NCI-H1436 (cell line): ENCODE results near the gene PPM1J.
"Not testable (repeated sequence)": the region's sequence is repeated elsewhere in the genome, so short reads cannot be mapped to it uniquely, and the experiment has no call there.

Source experiments
- DNase-seq: peaks from one replicate; lab custom pipeline; 2025; lab: John Stamatoyannopoulos, UW

The PPM1J gene

DNA sequence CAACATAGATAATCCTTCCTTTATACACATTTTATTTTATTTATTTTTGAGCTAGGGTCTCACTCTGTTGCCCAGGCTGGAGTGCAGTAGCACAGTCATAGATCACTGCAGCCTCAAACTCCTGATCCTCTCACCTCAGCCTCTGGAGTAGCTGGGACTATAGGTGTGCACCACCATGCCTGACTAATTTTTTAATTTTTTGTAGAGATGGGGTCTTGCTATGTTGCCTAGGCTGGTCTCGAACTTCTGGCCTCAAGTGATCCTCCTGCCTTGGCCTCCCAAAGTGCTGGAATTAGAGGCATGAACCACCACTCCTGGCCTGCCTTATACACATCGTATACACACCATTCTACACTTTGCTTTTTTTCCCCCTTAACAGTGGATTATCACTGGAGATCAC, 6.2 kb upstream of the PPM1J start:
- DNase-seq, result not testable (repeated sequence)

DNA sequence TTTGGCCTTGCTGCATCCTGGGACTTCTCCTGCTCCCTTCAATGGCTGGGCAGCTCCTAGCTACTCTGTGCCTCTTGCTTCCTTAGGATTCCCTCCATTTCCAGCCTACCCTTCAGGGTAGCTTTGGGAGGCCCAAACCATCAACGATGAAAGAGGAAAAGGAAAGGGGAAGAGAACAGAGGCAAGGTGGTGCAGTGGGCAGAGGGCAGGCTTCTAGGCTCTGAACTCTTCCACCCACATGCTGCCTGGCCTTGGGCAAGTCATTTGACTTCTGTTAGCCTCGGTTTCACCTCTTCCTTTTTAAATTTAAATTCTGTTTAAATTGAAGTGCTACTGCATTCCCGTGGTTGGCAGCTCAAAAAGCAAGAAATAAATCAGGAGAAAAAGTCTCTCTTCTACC, 5.7 kb upstream of the PPM1J start:
- DNase-seq, result no peak

DNA sequence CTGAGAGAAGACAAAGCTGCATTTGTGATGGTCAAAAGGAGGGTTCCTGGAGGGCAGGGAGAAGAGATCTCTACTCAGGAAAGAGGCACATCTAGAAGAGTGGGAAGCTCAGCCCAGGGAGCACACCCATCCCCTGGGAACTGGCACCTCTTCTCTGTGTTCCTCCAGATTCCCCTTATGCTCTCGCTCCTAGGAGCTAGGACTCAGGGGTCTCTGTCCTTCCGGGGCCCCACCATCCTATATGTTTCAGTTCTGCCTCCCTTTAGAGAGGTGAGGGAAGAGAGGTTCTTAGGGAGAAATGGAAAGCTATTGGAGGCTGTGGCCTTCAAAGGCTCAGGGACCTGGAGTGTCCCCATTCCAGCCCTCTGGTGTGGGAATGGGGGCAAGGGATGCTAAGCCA, 4.6 kb upstream of the PPM1J start:
- no peak for DNase-seq

DNA sequence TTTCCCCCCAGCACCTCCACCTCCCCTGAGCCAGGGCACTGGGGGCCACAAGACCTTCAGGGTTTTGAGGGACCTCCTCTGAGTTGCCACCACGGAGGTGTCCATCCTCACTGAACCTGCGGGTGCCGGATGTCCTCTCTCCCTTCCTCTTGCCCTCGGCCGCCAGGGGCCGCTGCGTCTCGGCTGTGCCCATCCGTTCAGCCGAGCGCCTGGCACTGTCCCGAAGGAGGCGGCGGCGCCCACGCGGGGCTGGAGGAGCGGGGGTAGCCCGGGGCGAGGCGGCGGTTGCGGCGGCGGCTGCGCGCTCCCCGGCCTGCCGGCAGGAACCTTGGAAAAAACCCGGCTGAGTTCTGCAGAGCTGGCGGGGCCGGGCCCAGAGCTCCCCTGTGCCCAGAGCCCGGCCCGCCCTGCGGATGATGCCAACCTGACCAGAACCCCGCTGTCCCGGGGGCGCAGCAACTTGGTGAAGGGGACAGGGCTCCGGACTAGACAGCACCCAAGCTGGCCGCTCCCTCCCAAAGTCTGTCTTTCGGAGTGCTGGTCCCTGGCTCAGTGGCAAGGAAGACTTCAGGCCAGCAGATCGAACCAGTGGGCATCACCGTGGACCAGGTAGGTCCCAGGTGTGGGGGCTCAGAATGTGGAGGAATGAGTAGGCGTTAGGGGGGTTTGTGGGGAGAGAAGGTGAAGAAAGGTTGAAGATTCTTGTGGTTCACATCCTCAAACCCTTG, 3.7 kb upstream of the PPM1J start:
- peak; percentile 78 for DNase-seq

DNA sequence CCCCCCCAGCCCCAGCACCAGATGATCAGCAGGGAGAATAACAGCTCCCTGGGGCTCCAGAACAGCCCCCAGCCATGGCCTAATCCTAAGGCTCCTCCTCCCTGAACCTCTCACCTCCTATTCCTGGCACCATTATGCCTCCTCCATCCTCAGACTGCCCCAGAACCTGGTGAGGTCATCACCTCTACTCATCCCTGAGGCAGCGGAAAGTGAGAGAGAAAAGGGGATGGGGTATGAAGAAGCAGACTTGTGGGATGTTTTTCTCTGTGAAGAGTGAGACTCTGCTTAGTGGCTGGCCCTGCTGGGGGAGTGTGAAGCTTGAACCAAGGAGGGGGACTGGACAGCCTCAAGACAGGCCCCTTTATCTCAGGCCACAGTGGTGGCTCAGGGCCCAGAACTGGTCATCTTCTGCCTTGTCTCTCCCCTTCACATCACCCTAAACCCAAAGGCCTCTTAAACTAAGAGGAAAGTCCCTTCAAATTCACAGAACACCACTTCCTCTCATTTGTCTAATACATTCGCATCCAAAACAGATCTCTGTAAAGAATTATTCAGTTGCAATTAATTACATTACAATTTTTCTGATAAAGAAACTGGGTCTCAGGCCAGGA, 2.2 kb upstream of the PPM1J start:
- no peak for DNase-seq

DNA sequence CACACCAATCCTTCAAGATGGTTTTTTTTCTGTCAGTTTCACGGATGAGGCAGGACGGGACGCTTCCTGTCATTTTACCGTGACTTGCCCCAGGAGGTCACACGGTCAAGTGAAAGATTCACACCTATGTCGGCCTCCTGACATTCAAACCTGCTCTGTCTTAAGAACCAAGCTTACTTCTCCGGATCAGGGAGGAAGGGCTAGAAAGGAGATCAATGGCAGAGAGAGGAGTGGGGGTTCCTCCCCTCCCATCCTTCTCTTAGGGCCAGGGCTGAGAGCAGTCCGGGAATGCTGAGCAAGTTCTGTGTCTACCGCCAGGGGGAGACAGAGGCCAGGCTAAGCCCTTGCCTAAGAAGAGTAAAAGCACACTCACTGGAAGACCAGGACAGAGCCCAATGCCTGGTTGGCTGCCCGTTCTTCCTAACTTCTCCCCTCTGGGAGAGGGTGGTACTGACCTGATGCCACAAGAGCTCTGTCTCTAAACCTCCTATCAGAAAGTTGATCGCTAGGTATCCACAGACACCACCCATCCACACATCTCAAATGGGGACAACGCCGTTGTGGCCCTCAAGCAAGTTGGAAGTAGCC, 1.1 kb upstream of the PPM1J start:
- DNase-seq, result peak; percentile 84

DNA sequence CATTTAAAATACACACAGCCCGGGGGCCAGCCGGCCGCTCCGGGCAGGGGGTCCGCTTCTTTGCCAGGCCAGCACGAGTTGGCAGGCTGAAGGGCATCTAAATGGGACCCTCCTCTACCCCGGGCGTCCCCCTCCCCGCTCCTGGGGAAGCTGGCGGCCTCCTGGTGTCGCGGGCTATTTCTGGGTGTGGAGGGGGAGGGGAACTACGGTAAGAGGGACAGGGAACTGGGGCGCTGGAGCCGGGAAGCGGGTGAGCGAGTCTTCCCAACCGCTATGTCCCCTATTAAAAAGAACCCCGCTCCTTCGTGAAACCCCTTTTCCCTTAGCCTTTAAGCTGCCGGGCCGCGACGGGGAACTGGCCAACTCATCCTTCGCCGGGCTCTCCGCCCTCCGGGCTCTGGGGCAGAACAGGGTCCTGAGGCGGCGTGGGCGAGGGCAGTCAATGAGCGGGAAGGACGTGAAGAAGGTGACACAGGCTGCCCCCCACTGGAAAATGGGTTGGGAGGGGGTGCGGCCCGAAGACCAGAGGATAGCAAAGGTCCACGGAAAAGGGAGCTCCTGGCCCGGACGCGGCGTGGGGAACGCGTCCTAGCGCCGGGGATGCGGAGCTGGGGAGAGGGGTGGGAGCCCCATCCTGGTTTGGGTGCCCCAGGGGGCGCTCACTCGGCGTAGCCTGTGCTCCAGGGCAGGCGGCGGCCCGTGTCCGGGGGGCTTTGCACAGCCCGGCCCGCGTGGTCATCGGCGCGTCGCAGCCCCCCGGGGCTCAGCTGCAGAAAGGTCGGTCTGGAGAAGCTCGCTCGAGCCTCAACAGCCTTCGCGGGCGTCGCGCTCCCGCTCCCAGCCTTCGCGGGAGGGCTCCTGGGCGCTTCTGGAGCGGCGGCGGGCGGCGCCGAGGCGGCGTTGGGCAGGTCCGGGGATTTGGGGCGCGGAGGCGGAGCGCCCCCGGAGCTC, 544 bp downstream of the PPM1J start:
- DNase-seq, result no peak

DNA sequence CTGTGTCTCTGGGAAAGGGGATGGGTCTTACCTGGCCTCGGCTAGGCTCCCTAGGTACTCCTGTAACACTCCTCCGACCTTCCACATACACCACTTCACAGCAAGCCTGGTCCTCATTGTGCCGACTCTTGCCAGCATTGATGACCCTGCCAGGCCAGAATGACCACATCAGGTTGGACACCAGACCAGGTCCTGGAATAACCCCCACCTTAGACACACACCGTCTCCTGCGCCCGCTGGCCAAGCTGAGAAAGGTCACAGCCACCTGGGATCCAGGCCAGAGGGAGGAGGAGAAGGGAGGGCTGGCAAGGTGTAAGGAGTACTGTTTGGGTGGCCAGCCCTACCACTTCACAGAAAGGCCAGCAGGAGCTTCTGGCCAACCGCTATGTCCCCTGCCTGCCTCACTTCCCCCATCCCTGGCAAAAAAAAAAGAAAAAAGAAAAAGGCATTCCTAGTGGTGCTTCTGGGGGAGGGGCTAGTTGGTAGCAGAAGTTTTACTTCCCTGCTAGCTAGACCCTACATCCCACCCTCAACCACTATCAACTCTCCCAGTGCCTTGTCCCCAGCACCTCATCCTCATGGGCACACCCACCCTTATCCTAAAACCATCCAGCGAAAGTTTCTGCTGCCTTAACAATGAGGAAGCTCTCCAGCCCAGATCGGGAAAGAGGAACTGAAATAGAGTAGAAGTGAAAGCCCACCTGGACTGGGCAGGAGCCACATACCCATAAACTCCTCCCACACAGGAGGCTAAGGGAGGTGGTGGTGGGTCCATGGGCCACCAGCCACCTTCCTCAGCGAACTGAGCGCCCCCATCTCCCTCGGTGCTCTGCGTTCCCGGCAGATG, 1.4 kb downstream of the PPM1J start:
- no peak for DNase-seq

DNA sequence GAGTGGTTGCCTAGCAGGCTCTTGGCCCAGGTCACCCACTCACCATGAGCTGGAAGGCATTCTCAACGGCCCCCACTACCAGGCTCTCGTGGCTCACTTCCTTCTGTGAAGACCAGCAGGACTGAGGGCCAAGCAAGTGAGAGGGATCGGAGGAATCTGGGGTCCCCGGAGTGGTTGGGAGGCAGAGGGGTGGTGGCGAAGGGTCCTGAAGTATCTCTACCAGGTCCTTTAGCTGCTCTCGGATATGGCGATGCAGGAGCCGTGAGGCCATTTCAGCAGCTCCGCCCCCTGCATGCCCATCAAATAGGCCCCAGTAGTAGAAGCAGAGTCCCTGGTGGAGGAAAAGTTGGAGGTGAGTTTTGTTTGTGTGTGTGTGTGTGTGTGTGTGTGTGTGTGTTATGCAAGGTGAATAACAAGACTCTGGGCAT, 2.4 kb downstream of the PPM1J start:
- DNase-seq, result no peak

DNA sequence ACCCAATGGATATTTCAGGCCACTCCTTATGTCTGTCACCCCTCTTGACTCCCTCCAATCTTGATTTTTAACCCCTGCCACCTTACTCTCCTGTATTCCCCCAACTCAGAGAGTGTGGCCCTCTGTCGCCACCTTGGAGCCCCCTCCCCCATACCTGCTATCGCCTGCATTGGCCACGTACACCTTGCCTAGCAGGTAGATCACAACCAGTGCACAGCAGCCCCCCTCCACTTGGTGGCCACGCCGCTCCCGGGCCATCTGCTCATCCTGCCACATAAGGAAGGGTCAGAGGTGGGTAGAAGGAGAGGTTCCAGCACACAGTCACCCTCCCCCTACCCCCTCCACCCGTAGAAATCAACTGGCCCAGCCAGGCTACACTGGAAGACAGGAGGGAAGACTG, 2.9 kb downstream of the PPM1J start:
- no peak for DNase-seq

DNA sequence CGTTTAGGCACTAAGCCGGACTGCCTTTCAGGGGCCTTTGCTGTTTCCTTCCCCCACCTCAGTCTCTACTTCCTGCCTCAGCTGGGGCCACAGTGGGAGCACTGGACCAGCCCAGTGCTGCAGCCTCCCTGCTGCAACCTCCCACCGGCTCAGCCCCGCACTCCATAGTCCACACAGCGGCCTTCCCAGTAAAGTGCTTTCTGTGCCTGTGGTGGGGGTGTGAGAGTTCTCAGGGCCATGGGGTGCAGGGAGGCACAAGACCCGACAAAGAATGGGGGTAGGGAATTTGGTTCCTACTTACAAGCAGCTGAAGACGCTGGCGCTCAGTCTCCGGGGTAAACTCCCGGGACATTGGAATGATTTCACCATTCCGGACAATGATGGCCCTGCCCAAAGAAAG, 3.5 kb downstream of the PPM1J start:
- no peak for DNase-seq

DNA sequence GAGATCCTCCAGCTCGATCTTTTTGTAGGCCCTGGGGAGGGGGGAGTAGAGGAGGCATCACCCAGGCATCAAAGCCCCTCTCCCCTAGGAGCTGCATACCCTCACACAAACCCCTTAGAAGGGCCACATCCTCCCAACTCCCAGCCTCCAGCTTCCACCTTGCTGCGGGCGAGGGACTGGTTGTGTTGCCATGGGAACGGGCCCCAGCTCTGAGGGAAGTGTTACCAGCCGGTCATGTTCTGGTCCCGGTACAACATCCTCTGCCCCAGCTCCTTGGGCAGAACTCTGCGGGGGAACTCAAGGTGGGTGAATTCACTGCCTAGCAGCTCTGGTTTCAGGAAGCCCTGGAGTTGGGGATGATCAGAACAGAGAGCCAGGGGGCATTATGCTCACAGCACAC, 4.1 kb downstream of the PPM1J start:
- DNase-seq, result no peak

DNA sequence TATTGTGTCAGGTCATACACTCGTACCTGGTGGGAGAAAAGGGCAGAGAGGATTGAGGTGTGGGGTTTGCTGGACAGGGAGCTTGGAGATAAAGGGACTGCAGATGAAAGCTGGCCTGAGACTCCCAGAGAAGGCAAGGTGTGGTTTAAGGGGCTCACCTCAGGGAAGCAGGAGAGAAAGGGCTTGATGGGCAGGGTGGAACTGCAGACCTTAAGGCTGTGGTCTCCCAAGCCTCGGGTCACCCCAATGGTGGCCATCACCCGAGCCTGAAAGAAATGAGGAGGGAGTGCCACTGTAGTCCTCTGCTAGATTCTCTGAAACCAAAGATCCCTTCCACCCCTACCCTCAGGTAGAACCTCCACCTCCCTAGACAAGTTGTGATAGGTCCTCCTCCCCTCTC, 4.5 kb downstream of the PPM1J start:
- DNase-seq, result no peak

DNA sequence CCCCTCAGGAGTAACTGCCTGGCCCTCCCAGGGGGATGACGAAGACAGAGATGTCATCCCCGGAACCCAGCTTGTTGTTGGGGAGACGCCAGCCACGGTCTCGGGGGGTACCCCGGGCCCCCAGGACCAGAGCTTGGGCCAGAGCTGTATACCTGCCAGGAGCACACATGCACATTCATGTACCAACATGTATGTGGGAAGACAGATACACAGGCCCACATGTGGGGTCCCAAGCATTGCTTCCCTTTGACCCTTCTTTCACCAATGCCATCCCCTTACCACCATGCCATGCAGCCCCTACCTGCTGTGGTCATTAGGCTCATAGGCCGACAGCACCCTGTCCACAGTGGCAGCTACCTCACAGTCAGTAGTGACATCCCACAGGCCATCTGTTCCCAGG, 5.0 kb downstream of the PPM1J start:
- no peak for DNase-seq

DNA sequence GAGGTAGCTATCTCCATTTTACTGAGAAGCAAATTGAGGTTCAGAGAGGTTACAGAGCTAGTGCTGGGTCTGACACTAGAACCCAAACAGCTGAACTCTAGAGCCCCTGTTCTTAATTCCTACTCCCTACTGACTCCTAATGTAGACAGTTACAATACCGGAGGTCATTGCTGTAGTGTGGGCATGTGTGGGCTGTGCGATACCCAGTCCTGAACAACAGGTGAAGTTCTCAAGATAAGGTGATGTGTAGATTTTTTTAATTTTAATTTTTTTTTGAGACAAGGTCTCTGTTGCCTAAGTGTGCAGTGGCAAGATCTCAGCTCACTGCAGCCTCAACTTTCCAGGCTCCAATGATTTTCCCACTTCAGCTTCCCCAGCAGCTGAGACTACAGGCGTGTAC, 6.6 kb downstream of the PPM1J start:
- no peak for DNase-seq

DNA sequence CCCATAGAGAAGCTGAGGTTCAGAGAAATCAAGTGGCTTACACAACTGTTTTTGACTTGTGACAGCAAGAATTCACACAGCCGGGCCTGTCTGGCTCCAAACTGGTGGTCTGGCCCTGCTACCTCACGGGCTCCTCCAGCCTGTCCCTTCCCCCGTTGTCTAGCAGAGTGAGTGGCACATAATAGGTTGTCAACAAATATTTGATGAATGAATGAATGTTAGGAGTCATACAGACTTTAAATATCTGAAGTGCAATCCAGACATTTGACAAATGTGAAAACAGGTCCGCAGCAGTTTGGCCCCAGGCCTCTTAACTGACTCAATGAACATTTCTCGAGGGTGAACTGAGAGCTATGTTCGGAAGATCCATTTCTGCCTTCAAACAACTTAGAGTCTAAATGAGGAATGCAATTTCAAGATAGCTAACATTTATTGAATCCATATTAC, 7.1 kb downstream of the PPM1J start:
- DNase-seq, result no peak

DNA sequence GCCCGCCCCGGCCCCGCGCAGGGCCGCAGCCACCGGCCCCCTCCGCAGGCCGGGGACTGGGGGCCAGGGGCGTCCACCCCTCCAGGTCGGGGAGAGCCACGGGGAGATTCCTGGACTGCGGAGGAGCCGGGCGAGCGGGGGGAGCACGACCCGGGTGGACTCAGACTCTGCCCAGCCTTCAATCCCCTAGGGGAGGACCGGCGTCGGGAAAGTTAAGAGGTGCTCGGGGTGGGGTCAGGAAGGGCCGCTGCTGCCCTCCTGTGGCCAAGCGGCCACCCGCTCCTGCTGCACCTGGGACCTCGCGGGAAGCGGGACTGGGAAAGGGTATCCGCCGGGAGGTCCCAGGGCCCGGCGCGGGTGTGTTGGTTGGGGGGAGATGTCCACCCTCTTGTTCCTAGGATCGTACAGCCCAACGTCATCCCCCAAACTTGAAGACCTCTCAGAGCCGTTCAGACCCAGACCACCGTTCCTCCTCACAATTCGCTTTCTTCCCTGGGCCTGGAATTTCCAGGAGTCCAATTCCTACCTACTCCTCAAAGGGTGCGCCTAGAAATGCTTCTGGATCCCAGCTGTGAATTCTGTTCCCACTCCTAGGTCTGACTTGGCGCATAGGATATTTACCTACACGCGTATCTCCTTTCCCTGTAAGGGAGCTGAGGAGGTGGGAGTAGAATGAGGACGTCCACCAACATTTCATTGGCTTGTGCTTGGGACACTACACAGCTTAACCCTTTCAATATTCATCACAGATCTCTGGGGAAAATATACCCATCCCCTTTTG, 7.7 kb downstream of the PPM1J start:
- peak; percentile 68 for DNase-seq

DNA sequence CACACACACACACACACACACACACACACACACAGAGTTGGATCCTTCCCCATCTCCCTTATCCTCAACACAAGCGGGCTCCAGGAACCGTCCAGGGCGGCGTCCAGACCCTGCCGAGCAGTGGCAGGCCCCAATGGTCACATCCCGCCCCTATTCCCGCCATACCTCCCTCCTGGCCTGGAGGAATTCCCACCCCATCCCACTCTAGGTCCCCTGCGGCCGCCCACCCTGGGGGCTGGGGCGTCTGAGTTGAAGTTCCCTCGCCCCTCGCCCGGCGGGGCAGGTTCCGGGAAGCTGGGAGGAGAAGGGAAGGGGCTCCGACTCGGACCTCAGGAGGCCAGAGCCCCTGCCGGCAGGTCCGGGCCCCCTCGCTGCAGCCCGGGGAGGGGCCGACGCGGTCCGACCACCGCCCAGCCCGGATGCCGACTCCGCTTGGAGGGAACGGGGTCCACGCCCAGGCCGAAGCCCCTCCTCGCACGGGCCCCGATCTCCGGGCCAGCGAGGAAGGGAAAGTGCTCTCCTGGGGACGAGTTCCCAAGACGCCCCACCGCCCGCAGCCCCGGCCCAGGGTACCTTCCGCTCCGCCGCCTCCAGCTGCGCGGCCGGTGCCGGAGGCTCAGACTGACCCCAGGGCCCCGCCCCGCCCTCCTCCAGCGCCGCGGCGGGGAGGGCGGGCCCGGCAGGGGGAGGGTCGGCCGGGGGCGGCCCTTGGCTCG, 8.5 kb downstream of the PPM1J start, which contains the start of gene RHOC:
Gene RHOC, minus strand, starts transcription at position 623 of the 716 bp plus-strand sequence. CDS start 3,328 bp downstream, outside the sequence.
- no peak for DNase-seq

DNA sequence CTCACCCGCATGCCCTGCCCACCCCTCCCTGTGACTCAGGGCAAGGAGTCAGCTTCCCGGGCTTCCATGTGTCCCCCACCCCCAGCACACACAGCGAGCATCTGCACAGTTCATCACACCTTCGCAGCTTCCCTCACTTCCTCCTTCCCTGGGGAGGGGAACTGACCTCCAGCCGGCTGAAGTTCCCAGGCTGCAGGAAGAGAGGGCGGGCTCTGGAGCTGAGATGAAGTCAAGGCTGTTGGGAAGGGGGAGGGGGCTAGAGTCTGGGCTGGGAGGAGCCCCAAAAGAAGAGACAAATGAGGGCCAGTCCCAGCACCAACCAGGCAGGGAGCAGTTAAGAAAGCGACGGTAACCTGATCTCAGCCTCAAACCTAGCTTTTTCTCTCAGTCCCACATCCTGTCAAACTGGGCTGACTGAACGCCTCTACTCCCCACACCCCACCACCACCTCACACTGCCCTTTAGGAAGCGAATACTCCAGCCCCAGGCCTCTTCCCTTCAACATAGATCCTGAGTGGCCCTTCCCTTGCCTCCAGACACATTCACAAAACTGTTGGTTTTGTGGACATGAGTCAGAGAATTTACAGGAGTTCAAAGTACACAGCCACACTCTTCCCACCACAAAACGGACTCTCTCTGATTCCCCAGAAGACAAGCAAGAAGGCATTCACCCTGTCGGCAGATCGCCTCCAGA, 10.1 kb downstream of the PPM1J start:
- DNase-seq, result peak; percentile 77
